ENCODE results near the gene ARSB.

GRCh38 chr5:78753093-78753531, 232.0 kb downstream of the ARSB start:
- TF ChIP-seq CTCF (IDR thresholded peaks at IDR 0.05), result no peak
- no peak for TF ChIP-seq POLR2A (IDR thresholded peaks at IDR 0.05)
- no peak for TF ChIP-seq POLR2AphosphoS5 (IDR thresholded peaks at IDR 0.05)
- no peak for TF ChIP-seq EP300 (IDR thresholded peaks at IDR 0.05)

All from gastroesophageal sphincter (tissue), 3 donors.